HepG2 (cell line): ENCODE data around the gene NFATC4. TPM values are rescaled to one million over a fixed set of nuclear protein-coding genes. Genes with fewer than 3 reads are reported as not detected.

Source experiments
- BRF2 ChIP-seq: sonication (generic); formaldehyde crosslinking; IDR thresholded peaks from 2 replicates; pipeline ENCODE4 v1.8.1; 2022; ENCODE audit warnings: mild to moderate bottlenecking, missing genetic modification reagents
- CEBPG ChIP-seq: IDR thresholded peaks from 2 replicates; pipeline ENCODE4 v1.6.1; 2016
- HNF1A ChIP-seq, 2 experiments: sonication (generic) in 1 of 2; formaldehyde crosslinking in 1 of 2; IDR thresholded peaks; 2 replicates each; pipeline versions ENCODE4 v1.4.0 to v1.6.1; 2016 to 2020; ENCODE audit warnings: borderline replicate concordance in 1 of 2, low read depth in 1 of 2, mild to moderate bottlenecking in 1 of 2, missing genetic modification reagents in 1 of 2
- HNRNPK ChIP-seq: fragments of 200-400 bp; formaldehyde crosslinking; IDR thresholded peaks from 2 replicates; pipeline ENCODE4 v1.6.1; 2018; ENCODE audit warnings: low read length, low read depth, moderate library complexity, mild to moderate bottlenecking; ENCODE audit not compliant: poor library complexity, severe bottlenecking
- KLF12 ChIP-seq: sonication (generic); formaldehyde crosslinking; IDR thresholded peaks from 2 replicates; pipeline ENCODE4 v1.4.0; 2020; ENCODE audit warnings: missing genetic modification reagents, borderline replicate concordance
- RCOR2 ChIP-seq: IDR thresholded peaks from 2 replicates; pipeline ENCODE4 v1.6.1; 2016; ENCODE audit warnings: missing biosample characterization, missing genetic modification reagents
- RNF219 ChIP-seq: sonication (generic); formaldehyde crosslinking; IDR thresholded peaks from 2 replicates; pipeline ENCODE4 v1.5.0; 2020; ENCODE audit warnings: mild to moderate bottlenecking, missing genetic modification reagents
- ZBTB10 ChIP-seq: sonication (generic); formaldehyde crosslinking; IDR thresholded peaks from 2 replicates; pipeline ENCODE4 v1.4.0; 2020; ENCODE audit warnings: missing genetic modification reagents, borderline replicate concordance
- ZBTB7B ChIP-seq: sonication (generic); formaldehyde crosslinking; IDR thresholded peaks from 2 replicates; pipeline ENCODE4 v1.4.0; 2020; ENCODE audit warnings: missing genetic modification reagents
- ZNF253 ChIP-seq: sonication (generic); formaldehyde crosslinking; IDR thresholded peaks from 2 replicates; pipeline ENCODE4 v1.8.0; 2022; ENCODE audit warnings: mild to moderate bottlenecking, missing genetic modification reagents, borderline replicate concordance
- ZNF816 ChIP-seq: sonication (generic); formaldehyde crosslinking; IDR thresholded peaks from 2 replicates; pipeline ENCODE4 v1.8.0; 2022; ENCODE audit warnings: missing genetic modification reagents, mild to moderate bottlenecking, borderline replicate concordance
- ZNF879 ChIP-seq: sonication (generic); formaldehyde crosslinking; IDR thresholded peaks from 2 replicates; pipeline ENCODE4 v1.8.1; 2023; ENCODE audit warnings: missing genetic modification reagents
- polyA plus RNA-seq, 8 experiments: library from polyadenylated mRNA; depleted of rRNA in 3 of 8; stranded (reverse) in 7 of 8; unstranded in 1 of 8; fragments of >200 nt; fragmentation: Illumina TruSeq in 4 of 8; extraction: Trizol in 4 of 8; gene quantifications; 2 replicates each; pipeline versions ENCODE4 v1.2.1 to v1.2.3, GENCODE V29; 2011 to 2016; ENCODE audit warnings: low read depth in 4 of 8, missing spikeins in 1 of 8, mixed read lengths in 1 of 8; ENCODE audit not compliant: insufficient read depth in 1 of 8
- total RNA-seq, 5 experiments: library from RNA; depleted of rRNA; stranded (reverse); fragments of >200 nt; fragmentation: Illumina TruSeq; extraction: Trizol; gene quantifications; 2 replicates each; pipeline ENCODE4 v1.2.3, GENCODE V29; 2016; ENCODE audit warnings: low read depth in 1 of 5
- TF ChIP-seq, protein P1 (sequence below): IDR thresholded peaks from 2 replicates; pipeline ENCODE4 v1.6.1; 2016; ENCODE audit warnings: missing compliant biosample characterization, missing genetic modification reagents, borderline replicate concordance

The NFATC4 gene
- total and polyA plus RNA-seq, 2 of the 13 experiments (the other 11 are each of a cell fraction or from before 2014, with no cell fraction given) = 0.04 to 0.15 TPM

- TF ChIP-seq HNF1A (IDR thresholded peaks at IDR 0.05; ENCODE audit: low read depth) = no peak
- no peak for TF ChIP-seq HNF1A (CRISPR knock-in tag; IDR thresholded peaks at IDR 0.05; ENCODE audit: borderline replicate concordance)
- TF ChIP-seq ZBTB10 (CRISPR knock-in tag) = no peak
- TF ChIP-seq ZNF816 = no peak
- TF ChIP-seq ZBTB7B (CRISPR knock-in tag) = peak; percentile 64; the same call in 1 of the 2 replicates
- no peak for TF ChIP-seq RNF219 (CRISPR knock-in tag)
- no peak for TF ChIP-seq ZNF253 (CRISPR knock-in tag)
- TF ChIP-seq KLF12 (CRISPR knock-in tag) = 0 out of 2 replicates have a peak, but pooled peaks have one; percentile 7
- TF ChIP-seq, protein P1, sequence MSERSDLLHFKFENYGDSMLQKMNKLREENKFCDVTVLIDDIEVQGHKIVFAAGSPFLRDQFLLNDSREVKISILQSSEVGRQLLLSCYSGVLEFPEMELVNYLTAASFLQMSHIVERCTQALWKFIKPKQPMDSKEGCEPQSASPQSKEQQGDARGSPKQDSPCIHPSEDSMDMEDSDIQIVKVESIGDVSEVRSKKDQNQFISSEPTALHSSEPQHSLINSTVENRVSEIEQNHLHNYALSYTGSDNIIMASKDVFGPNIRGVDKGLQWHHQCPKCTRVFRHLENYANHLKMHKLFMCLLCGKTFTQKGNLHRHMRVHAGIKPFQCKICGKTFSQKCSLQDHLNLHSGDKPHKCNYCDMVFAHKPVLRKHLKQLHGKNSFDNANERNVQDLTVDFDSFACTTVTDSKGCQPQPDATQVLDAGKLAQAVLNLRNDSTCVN = no peak
- no peak for TF ChIP-seq BRF2 (CRISPR knock-in tag)
- TF ChIP-seq ZNF879 (CRISPR knock-in tag) = no peak
- no peak for TF ChIP-seq HNRNPK
- TF ChIP-seq CEBPG (CRISPR knock-in tag) = no peak
- no peak for TF ChIP-seq RCOR2 (CRISPR knock-in tag)
Measured at GRCh38 chr14:24427537-24428508, 59.8 kb downstream of the NFATC4 start (continued).
